HK-2 (cell line): ENCODE results near the gene STON2.

Experiments
- DNase-seq: peaks from one replicate; pipeline ENCODE4 v3.0.0-alpha.2; 2018; ENCODE audit not compliant: unreplicated experiment

The STON2 gene

GRCh38 chr14:81416981-81417380 lies 16.9 kb upstream of the STON2 start:
- DNase-seq: no peak

- DNase-seq: no peak
Measured at GRCh38 chr14:81416194-81416952, 16.2 kb upstream of the STON2 start.

GRCh38 chr14:81415781-81416180 lies 15.7 kb upstream of the STON2 start:
- no peak for DNase-seq

- DNase-seq: no peak
Measured at GRCh38 chr14:81414123-81414522, 14.0 kb upstream of the STON2 start.

- no peak for DNase-seq
Measured at GRCh38 chr14:81412779-81413178, 12.7 kb upstream of the STON2 start.

- no peak for DNase-seq
Measured at GRCh38 chr14:81408595-81408994, 8.5 kb upstream of the STON2 start.

GRCh38 chr14:81406863-81407262 lies 6.7 kb upstream of the STON2 start:
- peak; percentile 54 for DNase-seq

GRCh38 chr14:81402123-81402495 lies 2.0 kb upstream of the STON2 start:
- DNase-seq: no peak

GRCh38 chr14:81401420-81402122 lies 1.4 kb upstream of the STON2 start:
- DNase-seq: no peak

GRCh38 chr14:81400852-81401251 lies 728 bp upstream of the STON2 start:
- peak; percentile 64 for DNase-seq

- DNase-seq: no peak
Measured at GRCh38 chr14:81398196-81398891, 1.8 kb downstream of the STON2 start.

GRCh38 chr14:81396113-81396512 lies 4.0 kb downstream of the STON2 start:
- DNase-seq: no peak

GRCh38 chr14:81394739-81395138 lies 5.4 kb downstream of the STON2 start:
- DNase-seq: no peak

GRCh38 chr14:81392976-81393643 lies 7.0 kb downstream of the STON2 start:
- no peak for DNase-seq

- no peak for DNase-seq
Measured at GRCh38 chr14:81392052-81392451, 8.1 kb downstream of the STON2 start.

GRCh38 chr14:81390696-81391095 lies 9.4 kb downstream of the STON2 start:
- no peak for DNase-seq

- DNase-seq: no peak
Measured at GRCh38 chr14:81388336-81388735, 11.8 kb downstream of the STON2 start.

- DNase-seq: no peak
Measured at GRCh38 chr14:81386290-81386745, 13.8 kb downstream of the STON2 start.

GRCh38 chr14:81385886-81386285 lies 14.2 kb downstream of the STON2 start:
- no peak for DNase-seq

GRCh38 chr14:81385419-81385818 lies 14.7 kb downstream of the STON2 start:
- DNase-seq: no peak

GRCh38 chr14:81384900-81385299 lies 15.2 kb downstream of the STON2 start:
- peak; percentile 47 for DNase-seq
